ENCODE data around the gene PAM.

DNA sequence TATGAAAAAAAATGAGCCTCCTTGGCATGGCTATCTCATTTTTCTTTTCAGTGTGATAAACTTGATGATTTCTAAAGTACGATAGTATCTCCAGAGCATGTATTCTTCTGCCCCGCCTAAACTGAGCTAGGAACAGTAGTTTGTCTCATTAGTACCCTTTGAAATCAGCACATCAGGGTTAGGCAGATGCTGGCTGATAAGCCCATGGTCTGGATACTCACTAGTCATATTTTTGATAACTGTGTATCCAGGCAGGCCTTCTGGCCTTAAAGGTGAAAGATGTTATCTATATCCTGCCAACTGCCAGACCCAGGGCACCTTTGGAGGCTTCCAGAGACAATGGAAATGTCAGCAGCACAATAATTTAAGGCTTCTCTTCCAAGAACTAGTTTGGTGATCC lies 261.1 kb downstream of the PAM start:
- TF ChIP-seq, protein P1, sequence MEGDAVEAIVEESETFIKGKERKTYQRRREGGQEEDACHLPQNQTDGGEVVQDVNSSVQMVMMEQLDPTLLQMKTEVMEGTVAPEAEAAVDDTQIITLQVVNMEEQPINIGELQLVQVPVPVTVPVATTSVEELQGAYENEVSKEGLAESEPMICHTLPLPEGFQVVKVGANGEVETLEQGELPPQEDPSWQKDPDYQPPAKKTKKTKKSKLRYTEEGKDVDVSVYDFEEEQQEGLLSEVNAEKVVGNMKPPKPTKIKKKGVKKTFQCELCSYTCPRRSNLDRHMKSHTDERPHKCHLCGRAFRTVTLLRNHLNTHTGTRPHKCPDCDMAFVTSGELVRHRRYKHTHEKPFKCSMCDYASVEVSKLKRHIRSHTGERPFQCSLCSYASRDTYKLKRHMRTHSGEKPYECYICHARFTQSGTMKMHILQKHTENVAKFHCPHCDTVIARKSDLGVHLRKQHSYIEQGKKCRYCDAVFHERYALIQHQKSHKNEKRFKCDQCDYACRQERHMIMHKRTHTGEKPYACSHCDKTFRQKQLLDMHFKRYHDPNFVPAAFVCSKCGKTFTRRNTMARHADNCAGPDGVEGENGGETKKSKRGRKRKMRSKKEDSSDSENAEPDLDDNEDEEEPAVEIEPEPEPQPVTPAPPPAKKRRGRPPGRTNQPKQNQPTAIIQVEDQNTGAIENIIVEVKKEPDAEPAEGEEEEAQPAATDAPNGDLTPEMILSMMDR (IDR thresholded peaks at IDR 0.05; ENCODE audit: insufficient read depth, low read length): no peak
- TF ChIP-seq, protein P2, sequence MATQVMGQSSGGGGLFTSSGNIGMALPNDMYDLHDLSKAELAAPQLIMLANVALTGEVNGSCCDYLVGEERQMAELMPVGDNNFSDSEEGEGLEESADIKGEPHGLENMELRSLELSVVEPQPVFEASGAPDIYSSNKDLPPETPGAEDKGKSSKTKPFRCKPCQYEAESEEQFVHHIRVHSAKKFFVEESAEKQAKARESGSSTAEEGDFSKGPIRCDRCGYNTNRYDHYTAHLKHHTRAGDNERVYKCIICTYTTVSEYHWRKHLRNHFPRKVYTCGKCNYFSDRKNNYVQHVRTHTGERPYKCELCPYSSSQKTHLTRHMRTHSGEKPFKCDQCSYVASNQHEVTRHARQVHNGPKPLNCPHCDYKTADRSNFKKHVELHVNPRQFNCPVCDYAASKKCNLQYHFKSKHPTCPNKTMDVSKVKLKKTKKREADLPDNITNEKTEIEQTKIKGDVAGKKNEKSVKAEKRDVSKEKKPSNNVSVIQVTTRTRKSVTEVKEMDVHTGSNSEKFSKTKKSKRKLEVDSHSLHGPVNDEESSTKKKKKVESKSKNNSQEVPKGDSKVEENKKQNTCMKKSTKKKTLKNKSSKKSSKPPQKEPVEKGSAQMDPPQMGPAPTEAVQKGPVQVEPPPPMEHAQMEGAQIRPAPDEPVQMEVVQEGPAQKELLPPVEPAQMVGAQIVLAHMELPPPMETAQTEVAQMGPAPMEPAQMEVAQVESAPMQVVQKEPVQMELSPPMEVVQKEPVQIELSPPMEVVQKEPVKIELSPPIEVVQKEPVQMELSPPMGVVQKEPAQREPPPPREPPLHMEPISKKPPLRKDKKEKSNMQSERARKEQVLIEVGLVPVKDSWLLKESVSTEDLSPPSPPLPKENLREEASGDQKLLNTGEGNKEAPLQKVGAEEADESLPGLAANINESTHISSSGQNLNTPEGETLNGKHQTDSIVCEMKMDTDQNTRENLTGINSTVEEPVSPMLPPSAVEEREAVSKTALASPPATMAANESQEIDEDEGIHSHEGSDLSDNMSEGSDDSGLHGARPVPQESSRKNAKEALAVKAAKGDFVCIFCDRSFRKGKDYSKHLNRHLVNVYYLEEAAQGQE (IDR thresholded peaks at IDR 0.05; ENCODE audit: insufficient replicate concordance, low read depth): no peak
- no peak for TF ChIP-seq POLR2AphosphoS5 (IDR thresholded peaks at IDR 0.05; ENCODE audit: low read depth)
- TF ChIP-seq SPI1 (IDR thresholded peaks at IDR 0.05; ENCODE audit: borderline replicate concordance, low read depth): no peak
